Right atrium auricular region (tissue), 2 donors: Measurements from ENCODE around the gene ADCY3. TPM values are rescaled to one million over a fixed set of nuclear protein-coding genes. Genes with fewer than 3 reads are reported as not detected.

ENCODE experiments used
- DNase-seq: peaks from one replicate; pipeline ENCODE4 v3.0.0-alpha.2; 2019; ENCODE audit warnings: low spot score
- H3K27ac ChIP-seq, 2 donors: fragments of 200-600 bp; sonication (generic); 1 replicate in 1 of 2; 2 replicates in 1 of 2; pipeline ENCODE4 v1.5.1; 2016 to 2019
- H3K27me3 ChIP-seq, 2 donors: fragments of 200-600 bp; sonication (generic); one replicate each; pipeline versions ENCODE4 v1.5.1 to v1.6.0; 2017 to 2019
- H3K36me3 ChIP-seq: fragments of 200-600 bp; sonication (generic); one replicate; pipeline ENCODE4 v1.5.1; 2016
- H3K4me1 ChIP-seq, 2 donors: fragments of 200-600 bp; sonication (generic); one replicate each; pipeline versions ENCODE4 v1.5.1 to v1.6.0; 2017 to 2019
- H3K4me3 ChIP-seq, 2 donors: fragments of 200-600 bp; sonication (generic); 1 replicate in 1 of 2; 2 replicates in 1 of 2; pipeline ENCODE4 v1.5.1; 2017 to 2019; ENCODE audit warnings: mild to moderate bottlenecking in 1 of 2, moderate library complexity in 1 of 2
- H3K9me3 ChIP-seq, 2 donors: fragments of 200-600 bp; sonication (generic); one replicate each; pipeline ENCODE4 v1.5.1; 2019
- total RNA-seq, 2 donors: library from RNA; depleted of rRNA; stranded (reverse); fragments of >200 nt; gene quantifications; one replicate each; pipeline ENCODE4 v1.1.0, GENCODE V29; 2016
- TF ChIP-seq, protein P1 (sequence below), 2 donors: fragments of 200-600 bp; sonication (generic); IDR thresholded peaks; one replicate each; pipeline ENCODE4 v1.5.1; 2019; ENCODE audit warnings: antibody characterized with exemption in 2 of 2

ADCY3 gene
- total RNA-seq, 2 donors from 2014 or later: 14.1 to 28.4 TPM

DNA sequence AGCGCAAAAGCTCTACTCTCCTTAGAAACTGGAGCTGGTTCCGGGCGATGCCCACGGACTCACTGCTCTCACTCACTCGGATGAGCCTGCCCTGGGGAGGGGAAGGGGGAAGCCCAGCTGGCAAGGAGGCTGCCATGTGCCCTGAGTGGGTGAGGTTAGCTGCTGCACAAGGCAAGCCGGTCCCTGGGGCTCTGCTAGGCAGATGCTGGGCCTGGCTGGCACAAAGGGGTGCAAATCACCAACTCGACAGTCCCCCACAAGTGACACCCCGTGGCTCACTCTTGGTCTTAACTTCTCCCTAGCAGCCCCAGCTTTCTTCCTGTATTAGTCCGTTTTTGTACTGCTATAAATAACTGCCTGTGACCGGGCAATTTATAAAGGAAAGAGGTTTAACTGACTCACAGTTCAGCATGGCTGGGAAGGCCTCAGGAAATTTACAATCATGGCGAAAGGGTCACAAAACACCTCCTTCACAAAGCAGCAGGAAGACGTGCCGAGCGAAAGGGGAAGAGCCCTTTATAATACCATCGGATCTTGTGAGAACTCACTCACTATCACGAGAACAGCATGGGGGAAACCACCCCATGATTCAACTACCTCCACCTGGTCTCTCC is 33.2 kb downstream of the ADCY3 start:
- Histone ChIP-seq H3K9me3 (peaks cover 0 to 3% of the 10 kb centered on the region in 2 donors), H3K36me3 (no peaks in the 10 kb centered on the region), H3K27me3 (no peaks in the 10 kb centered on the region), H3K4me1 (peaks cover 0 to 4% of the 10 kb centered on the region in 2 donors), H3K27ac (peak overlapping the region in 1 of 2 donors; percentile 29), H3K4me3 (no peak overlapping the region)
- TF ChIP-seq, protein P1, sequence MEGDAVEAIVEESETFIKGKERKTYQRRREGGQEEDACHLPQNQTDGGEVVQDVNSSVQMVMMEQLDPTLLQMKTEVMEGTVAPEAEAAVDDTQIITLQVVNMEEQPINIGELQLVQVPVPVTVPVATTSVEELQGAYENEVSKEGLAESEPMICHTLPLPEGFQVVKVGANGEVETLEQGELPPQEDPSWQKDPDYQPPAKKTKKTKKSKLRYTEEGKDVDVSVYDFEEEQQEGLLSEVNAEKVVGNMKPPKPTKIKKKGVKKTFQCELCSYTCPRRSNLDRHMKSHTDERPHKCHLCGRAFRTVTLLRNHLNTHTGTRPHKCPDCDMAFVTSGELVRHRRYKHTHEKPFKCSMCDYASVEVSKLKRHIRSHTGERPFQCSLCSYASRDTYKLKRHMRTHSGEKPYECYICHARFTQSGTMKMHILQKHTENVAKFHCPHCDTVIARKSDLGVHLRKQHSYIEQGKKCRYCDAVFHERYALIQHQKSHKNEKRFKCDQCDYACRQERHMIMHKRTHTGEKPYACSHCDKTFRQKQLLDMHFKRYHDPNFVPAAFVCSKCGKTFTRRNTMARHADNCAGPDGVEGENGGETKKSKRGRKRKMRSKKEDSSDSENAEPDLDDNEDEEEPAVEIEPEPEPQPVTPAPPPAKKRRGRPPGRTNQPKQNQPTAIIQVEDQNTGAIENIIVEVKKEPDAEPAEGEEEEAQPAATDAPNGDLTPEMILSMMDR (IDR thresholded peaks at IDR 0.05): no peak
- DNase-seq: no peak

- H3K4me1 ChIP-seq: peaks cover 0 to 4% of the 10 kb centered on the region in 2 donors
- no peaks in the 10 kb centered on the region for H3K27me3 ChIP-seq
- no peak for DNase-seq
- H3K4me3 ChIP-seq: no peak overlapping the region
- no peaks in the 10 kb centered on the region for H3K9me3 ChIP-seq
- TF ChIP-seq, protein P1 (IDR thresholded peaks at IDR 0.05): no peak
- no peaks in the 10 kb centered on the region for H3K36me3 ChIP-seq
- peak overlapping the region in 1 of 2 donors; percentile 33 for H3K27ac ChIP-seq
These were observed 33.9 kb downstream of the ADCY3 start for GRCh38 chr2:24886126-24886501.

DNA sequence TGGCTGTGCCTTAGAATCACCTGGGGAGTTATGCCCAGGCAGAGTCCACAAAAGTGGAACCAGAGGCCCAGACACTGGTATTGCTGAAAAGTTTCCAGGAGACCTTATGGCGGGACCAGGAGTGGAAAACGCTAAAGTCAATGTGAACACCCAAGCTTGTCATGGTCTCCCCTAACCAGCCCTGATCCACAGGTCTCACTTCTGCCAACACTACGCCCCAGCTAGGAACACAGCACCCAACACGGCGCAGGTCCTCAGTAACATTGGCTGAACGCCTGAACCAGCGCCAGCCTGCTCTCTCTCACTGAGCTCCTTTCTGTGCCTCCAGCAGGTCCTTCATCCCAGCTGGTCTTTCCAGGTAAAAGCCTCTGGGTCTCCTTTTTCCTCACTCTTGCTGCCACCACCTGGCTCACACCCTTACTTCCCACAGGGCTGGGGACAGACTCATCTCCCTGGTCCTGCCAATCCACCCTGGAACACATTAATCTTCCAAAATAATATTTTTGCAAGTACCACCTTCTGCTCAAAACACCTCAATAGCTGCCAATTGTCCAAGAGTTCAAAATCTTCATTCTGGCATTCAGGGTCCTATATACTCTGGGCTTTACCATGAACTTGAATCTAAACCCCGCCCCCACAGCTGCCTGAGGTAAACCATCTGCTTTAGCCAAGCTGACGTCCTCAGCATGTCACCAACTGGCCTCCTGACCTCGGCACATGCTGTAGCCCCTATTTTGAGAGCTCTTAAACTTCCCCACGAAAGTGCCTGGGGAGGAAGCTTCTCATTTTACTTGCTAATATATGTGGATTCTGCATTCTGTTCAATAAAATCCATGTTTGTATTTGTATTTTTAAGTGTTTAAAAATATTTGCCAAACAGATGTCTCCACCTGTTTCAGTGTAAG is 34.6 kb downstream of the ADCY3 start:
- DNase-seq: no peak
- no peaks in the 10 kb centered on the region for H3K27me3 ChIP-seq
- no peaks in the 10 kb centered on the region for H3K9me3 ChIP-seq
- H3K36me3 ChIP-seq: no peaks in the 10 kb centered on the region
- H3K4me1 ChIP-seq: peaks cover 0 to 4% of the 10 kb centered on the region in 2 donors
- peak overlapping the region in 1 of 2 donors; percentile 33 for H3K27ac ChIP-seq
- no peak overlapping the region for H3K4me3 ChIP-seq
- TF ChIP-seq, protein P1 (IDR thresholded peaks at IDR 0.05): no peak

DNA sequence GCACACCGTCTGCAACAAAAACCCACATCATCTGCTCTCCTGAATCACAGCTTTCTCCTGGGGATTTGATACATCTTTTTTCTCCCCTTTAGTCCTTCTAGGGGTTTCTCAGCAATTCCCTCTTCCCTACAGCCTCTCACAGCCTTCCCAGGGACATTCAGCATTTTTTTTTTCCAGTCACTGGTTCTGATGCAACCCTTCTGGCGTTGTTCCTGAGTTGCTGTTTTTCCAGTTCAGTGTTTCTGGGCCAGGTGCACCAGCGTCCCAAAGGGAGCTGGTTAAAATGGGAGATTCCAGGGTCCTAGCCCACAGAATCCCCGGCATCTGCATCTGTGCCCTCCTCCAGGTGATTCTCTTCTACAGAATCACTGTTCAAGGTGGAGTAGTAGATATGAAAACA is 36.1 kb downstream of the ADCY3 start:
- no peaks in the 10 kb centered on the region for H3K9me3 ChIP-seq
- TF ChIP-seq, protein P1 (IDR thresholded peaks at IDR 0.05): no peak
- H3K4me3 ChIP-seq: no peak overlapping the region
- no peak for DNase-seq
- no peaks in the 10 kb centered on the region for H3K27me3 ChIP-seq
- no peaks in the 10 kb centered on the region for H3K36me3 ChIP-seq
- H3K4me1 ChIP-seq: peaks cover 0 to 4% of the 10 kb centered on the region in 2 donors
- peak overlapping the region; percentile 30 to 35 for H3K27ac ChIP-seq

GRCh38 chr2:24881623-24882022 is 38.4 kb downstream of the ADCY3 start:
- TF ChIP-seq, protein P1 (IDR thresholded peaks at IDR 0.05): no peak

More at GRCh38 chr2:24881623-24882022, 38.4 kb downstream of the ADCY3 start:
- no peak for DNase-seq
- Histone ChIP-seq H3K4me1 (no peaks in the 10 kb centered on the region), H3K27me3 (no peaks in the 10 kb centered on the region), H3K4me3 (no peak overlapping the region), H3K27ac (no peak overlapping the region), H3K9me3 (no peaks in the 10 kb centered on the region), H3K36me3 (no peaks in the 10 kb centered on the region)
